Osteoblast (primary cell): ENCODE measurements around the gene KLF6. TPM values are rescaled to one million over a fixed set of nuclear protein-coding genes. Genes with fewer than 3 reads are reported as not detected.
A peak's percentile ranks its signal among the peaks of the same experiment; 100 is the strongest.

ENCODE experiments used
- DNase-seq: peaks from one replicate; pipeline ENCODE4 v3.0.0; 2011; ENCODE audit warnings: low spot score, mixed read lengths; ENCODE audit not compliant: insufficient read length; ENCODE audit errors: missing footprints
- H2AFZ ChIP-seq: 2 replicates; pipeline ENCODE4 v1.6.0; 2011; ENCODE audit warnings: mild to moderate bottlenecking, low read length
- H3K27ac ChIP-seq: 2 replicates; pipeline ENCODE4 v1.5.1; 2011; ENCODE audit warnings: mild to moderate bottlenecking, low read depth, low read length, moderate library complexity
- H3K27me3 ChIP-seq: 2 replicates; pipeline ENCODE4 v1.6.0; 2012; ENCODE audit warnings: mild to moderate bottlenecking, control low read depth, inconsistent platforms, low read length, moderate library complexity; ENCODE audit not compliant: insufficient read depth
- H3K36me3 ChIP-seq: 2 replicates; pipeline ENCODE4 v1.5.1; 2011; ENCODE audit warnings: mild to moderate bottlenecking, low read length, control low read depth, moderate library complexity; ENCODE audit not compliant: insufficient read depth
- H3K4me1 ChIP-seq: 2 replicates; pipeline ENCODE4 v1.5.1; 2011; ENCODE audit warnings: mild to moderate bottlenecking, low read length, control low read depth, moderate library complexity; ENCODE audit not compliant: insufficient read depth
- H3K4me2 ChIP-seq: 2 replicates; pipeline ENCODE4 v1.6.0; 2011; ENCODE audit warnings: mild to moderate bottlenecking, low read length; ENCODE audit not compliant: insufficient read depth
- H3K4me3 ChIP-seq: fragments of 200-600 bp; sonication (generic); 3 replicates; pipeline ENCODE4 v1.5.1; 2012; ENCODE audit warnings: mild to moderate bottlenecking, low read length, inconsistent platforms; ENCODE audit not compliant: insufficient read depth
- H3K79me2 ChIP-seq: 2 replicates; pipeline ENCODE4 v1.6.0; 2012; ENCODE audit warnings: mild to moderate bottlenecking, low read length, control low read depth, inconsistent platforms; ENCODE audit not compliant: insufficient read depth
- H3K9me3 ChIP-seq: 2 replicates; pipeline ENCODE4 v1.5.1; 2011; ENCODE audit warnings: low read depth, low read length, control low read depth
- H4K20me1 ChIP-seq: 2 replicates; pipeline ENCODE4 v1.6.0; 2012; ENCODE audit warnings: mild to moderate bottlenecking, low read length, control low read depth; ENCODE audit not compliant: insufficient read depth
- total RNA-seq: library from RNA; depleted of rRNA; stranded (reverse); fragments of >200 nt; gene quantifications from 2 replicates; pipeline ENCODE4 v1.2.3, GENCODE V29; 2012
- TF ChIP-seq, protein P1 (sequence below): IDR thresholded peaks from 2 replicates; pipeline ENCODE4 v1.5.1; 2011; ENCODE audit warnings: mild to moderate bottlenecking, low read depth, low read length, moderate library complexity; ENCODE audit errors: extremely low read depth

Gene KLF6
- total RNA-seq, 1 donor, result 52.1 TPM

DNA sequence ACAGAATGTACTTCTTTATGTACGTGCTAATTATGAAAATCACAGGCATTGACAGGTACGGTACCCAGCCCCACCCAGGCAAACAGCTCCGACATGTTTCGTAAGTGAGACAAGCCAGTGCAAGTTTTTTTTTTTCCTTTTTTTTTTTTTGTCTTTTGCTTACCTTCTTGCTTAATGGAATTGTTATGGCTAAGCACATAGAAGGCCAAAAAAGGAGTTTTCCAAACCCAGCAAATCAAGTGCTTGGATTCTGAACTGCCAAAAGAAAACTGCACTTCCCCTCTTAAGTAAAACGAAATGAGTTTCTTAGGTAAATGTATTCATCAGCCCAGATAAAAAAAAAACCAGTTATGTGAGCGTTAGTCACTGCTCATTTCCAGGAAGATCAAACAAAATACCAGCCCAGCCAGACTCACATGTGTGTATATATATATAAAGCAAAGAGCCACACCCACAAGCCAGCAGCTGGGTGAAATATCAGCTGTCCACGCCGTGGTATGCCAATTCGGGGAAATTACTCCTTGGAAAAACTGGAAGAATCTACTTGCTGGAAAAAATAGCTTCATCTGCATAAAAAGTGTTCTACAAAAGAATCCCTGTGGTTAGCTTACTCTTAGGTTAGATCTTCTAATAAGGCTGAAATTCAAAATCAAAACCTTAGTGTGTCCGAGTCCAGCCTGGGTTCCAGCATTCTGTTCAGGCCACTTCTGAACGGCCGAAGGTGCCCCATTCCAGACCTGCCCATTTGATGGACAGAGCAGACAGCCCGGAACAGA is 8.0 kb downstream of the KLF6 start:
- no peaks in the 10 kb centered on the region for H3K27me3 ChIP-seq
- TF ChIP-seq, protein P1, sequence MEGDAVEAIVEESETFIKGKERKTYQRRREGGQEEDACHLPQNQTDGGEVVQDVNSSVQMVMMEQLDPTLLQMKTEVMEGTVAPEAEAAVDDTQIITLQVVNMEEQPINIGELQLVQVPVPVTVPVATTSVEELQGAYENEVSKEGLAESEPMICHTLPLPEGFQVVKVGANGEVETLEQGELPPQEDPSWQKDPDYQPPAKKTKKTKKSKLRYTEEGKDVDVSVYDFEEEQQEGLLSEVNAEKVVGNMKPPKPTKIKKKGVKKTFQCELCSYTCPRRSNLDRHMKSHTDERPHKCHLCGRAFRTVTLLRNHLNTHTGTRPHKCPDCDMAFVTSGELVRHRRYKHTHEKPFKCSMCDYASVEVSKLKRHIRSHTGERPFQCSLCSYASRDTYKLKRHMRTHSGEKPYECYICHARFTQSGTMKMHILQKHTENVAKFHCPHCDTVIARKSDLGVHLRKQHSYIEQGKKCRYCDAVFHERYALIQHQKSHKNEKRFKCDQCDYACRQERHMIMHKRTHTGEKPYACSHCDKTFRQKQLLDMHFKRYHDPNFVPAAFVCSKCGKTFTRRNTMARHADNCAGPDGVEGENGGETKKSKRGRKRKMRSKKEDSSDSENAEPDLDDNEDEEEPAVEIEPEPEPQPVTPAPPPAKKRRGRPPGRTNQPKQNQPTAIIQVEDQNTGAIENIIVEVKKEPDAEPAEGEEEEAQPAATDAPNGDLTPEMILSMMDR, result no peak
- DNase-seq, result peak; percentile 41
- H3K79me2 ChIP-seq, result peaks cover 43% of the 10 kb centered on the region
- H3K4me2 ChIP-seq, result peak overlapping the region; percentile 33
- no peak overlapping the region for H3K4me3 ChIP-seq
- peaks cover 71% of the 10 kb centered on the region for H3K4me1 ChIP-seq
- H4K20me1 ChIP-seq, result peaks cover 54% of the 10 kb centered on the region
- H2AFZ ChIP-seq, result no peak overlapping the region
- peaks cover 62% of the 10 kb centered on the region for H3K36me3 ChIP-seq
- H3K9me3 ChIP-seq, result no peaks in the 10 kb centered on the region
- peak overlapping the region; percentile 89 for H3K27ac ChIP-seq

DNA sequence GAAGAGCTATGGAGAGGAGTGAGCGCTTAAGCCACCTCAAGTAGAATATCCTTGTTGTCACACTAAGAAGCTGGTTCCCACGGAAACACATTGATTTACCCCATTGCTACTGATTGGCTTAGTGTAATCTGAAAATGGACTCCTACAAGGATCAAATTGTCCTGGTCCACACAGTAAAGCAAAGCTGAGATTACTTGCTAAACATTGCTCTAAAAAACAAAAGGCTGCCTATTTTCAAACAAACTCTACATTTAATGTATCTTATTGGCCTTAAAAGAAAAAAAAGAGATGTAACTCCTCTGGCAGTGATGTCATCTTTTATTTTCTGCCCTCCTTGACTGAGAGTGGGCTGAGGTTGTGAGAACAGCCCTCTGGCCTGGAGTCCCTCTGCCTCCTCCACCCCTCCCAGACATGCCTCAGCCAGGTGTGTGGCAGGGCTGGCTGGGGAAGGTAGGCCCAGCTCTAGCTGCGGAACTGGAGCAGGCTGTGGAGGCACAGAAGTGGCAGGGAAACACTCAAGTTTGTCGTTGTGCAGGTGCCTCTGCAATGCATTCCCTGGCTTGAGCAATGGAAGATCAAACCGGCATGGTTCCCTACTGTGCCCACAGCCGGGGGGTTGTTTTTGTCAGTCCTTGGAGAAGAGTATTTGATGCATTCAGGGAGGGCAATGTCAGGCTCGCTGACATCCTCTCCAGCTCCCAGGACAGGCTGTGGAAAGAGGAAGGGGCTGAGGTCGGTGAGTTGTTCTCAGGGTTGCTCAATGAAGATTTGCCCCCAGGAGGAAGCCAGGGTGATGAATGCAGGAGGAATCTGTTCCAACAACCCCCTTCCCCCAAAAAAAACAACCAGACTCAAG is 9.1 kb downstream of the KLF6 start:
- H3K27ac ChIP-seq, result peak overlapping the region; percentile 89
- peaks cover 52% of the 10 kb centered on the region for H3K36me3 ChIP-seq
- H3K79me2 ChIP-seq, result peaks cover 32% of the 10 kb centered on the region
- peak overlapping the region; percentile 28 for H3K4me3 ChIP-seq
- peak; percentile 69 for DNase-seq
- no peak overlapping the region for H2AFZ ChIP-seq
- H3K4me2 ChIP-seq, result peak overlapping the region; percentile 35
- H3K4me1 ChIP-seq, result peaks cover 61% of the 10 kb centered on the region
- no peaks in the 10 kb centered on the region for H3K9me3 ChIP-seq
- H3K27me3 ChIP-seq, result no peaks in the 10 kb centered on the region
- H4K20me1 ChIP-seq, result peaks cover 43% of the 10 kb centered on the region
- TF ChIP-seq, protein P1, result no peak

DNA sequence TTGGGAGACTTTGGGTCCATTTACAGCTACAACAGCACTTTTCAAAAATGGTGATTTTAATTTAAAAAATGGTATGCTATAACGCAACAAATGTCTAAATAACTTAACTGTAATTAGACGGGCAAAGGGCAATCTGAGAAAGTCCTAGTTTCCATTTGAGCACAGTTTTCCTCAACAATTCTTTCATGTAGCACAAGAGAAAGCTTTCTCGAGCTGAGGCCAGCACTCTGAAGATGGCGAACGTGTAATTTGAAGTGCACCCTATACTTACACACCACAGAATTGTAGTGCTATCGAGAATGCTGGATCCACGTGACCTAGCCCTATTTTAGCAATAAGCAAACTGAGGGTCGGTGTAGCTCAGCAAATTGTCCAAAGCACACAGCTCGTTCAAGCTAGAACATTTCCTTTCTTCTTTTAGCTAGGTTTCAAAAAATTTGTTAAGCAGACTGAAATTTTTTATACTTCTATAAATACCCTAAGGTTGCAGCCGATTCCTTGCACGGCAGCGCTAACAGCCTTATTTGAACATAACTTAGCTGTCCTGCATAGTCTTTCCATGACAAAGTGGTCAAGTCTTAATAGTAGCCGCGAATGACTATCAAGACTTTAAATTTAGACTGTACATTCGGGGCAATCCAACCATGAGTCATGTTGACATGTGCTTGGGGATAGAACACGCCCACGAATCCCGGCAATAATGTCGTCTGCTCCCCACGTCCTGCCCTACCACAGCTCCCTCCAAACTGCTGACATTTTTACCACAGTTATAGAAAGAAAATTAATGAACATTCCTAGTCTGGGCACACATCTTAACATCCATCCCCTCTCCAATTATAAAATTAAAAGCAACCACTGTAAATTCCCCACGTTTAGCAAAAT is 10.0 kb downstream of the KLF6 start:
- TF ChIP-seq, protein P1, result no peak
- H3K9me3 ChIP-seq, result no peaks in the 10 kb centered on the region
- peaks cover 52% of the 10 kb centered on the region for H3K4me1 ChIP-seq
- no peaks in the 10 kb centered on the region for H3K27me3 ChIP-seq
- H3K36me3 ChIP-seq, result peaks cover 43% of the 10 kb centered on the region
- H4K20me1 ChIP-seq, result peaks cover 34% of the 10 kb centered on the region
- peak overlapping the region; percentile 35 for H3K4me2 ChIP-seq
- peak overlapping the region; percentile 89 for H3K27ac ChIP-seq
- DNase-seq, result peak; percentile 82
- no peak overlapping the region for H3K4me3 ChIP-seq
- peaks cover 24% of the 10 kb centered on the region for H3K79me2 ChIP-seq
- H2AFZ ChIP-seq, result no peak overlapping the region
